WI38 (cell line): ENCODE results near the gene F2RL2.

Experiments
- H3K4me3 ChIP-seq: 2 replicates; pipeline ENCODE4 v1.5.1; 2011; ENCODE audit warnings: low read depth, mild to moderate bottlenecking, control low read depth, low read length
- TF ChIP-seq, protein P1 (sequence below): IDR thresholded peaks from 2 replicates; pipeline ENCODE4 v1.5.1; 2012; ENCODE audit warnings: low read depth, mild to moderate bottlenecking, control low read depth, low read length

F2RL2 gene

GRCh38 chr5:76600716-76601115, 22.5 kb downstream of the F2RL2 start:
- TF ChIP-seq, protein P1, sequence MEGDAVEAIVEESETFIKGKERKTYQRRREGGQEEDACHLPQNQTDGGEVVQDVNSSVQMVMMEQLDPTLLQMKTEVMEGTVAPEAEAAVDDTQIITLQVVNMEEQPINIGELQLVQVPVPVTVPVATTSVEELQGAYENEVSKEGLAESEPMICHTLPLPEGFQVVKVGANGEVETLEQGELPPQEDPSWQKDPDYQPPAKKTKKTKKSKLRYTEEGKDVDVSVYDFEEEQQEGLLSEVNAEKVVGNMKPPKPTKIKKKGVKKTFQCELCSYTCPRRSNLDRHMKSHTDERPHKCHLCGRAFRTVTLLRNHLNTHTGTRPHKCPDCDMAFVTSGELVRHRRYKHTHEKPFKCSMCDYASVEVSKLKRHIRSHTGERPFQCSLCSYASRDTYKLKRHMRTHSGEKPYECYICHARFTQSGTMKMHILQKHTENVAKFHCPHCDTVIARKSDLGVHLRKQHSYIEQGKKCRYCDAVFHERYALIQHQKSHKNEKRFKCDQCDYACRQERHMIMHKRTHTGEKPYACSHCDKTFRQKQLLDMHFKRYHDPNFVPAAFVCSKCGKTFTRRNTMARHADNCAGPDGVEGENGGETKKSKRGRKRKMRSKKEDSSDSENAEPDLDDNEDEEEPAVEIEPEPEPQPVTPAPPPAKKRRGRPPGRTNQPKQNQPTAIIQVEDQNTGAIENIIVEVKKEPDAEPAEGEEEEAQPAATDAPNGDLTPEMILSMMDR: no peak
- H3K4me3 ChIP-seq: no peak overlapping the region

- TF ChIP-seq, protein P1: no peak
- H3K4me3 ChIP-seq: no peak overlapping the region
These were observed 24.7 kb downstream of the F2RL2 start for GRCh38 chr5:76598531-76598930.

GRCh38 chr5:76595755-76596481, 27.3 kb downstream of the F2RL2 start:
- no peak overlapping the region for H3K4me3 ChIP-seq
- TF ChIP-seq, protein P1: no peak

- TF ChIP-seq, protein P1: no peak
- no peak overlapping the region for H3K4me3 ChIP-seq
These were observed 29.1 kb downstream of the F2RL2 start for GRCh38 chr5:76594107-76594506.

DNA sequence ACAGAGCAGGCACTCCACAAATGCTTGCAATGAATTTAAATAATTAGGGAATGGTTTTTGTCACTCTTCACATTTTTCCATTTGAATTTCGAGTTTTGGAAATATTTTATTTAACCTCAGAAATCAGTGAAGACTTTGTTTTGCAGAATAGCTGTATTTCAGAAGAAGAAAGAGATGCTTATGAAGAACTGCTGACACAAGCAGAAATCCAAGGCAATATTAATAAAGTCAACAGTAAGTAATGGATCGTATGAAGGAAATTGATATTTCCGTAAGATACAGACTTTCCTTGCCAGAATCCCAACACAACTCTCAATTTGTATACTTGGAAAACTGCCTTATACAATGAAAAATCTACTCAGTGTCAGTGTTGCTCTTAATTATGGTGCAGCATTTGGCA, 30.5 kb downstream of the F2RL2 start:
- H3K4me3 ChIP-seq: no peak overlapping the region
- TF ChIP-seq, protein P1: no peak

- no peak overlapping the region for H3K4me3 ChIP-seq
- TF ChIP-seq, protein P1: no peak
These were observed 31.8 kb downstream of the F2RL2 start for GRCh38 chr5:76591366-76591765.

DNA sequence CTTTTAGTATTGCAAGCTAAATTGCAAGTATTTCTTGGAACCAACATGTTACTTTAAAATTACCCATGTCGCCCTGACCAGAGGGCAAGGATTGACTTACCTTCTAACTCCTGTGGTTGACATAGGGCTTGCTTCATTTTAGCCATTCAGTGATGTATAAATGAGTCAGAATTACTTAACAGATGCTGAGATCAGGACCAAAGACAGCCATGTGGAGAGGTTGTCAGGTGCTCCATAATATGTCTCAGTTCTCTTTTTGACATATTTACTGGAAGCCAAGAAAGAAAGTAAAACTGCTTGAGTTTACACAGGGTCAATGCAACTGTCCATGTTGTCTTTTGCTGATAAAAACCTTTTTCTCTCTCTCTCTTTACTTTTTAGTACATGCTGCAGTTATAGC, 33.2 kb downstream of the F2RL2 start:
- TF ChIP-seq, protein P1: no peak
- H3K4me3 ChIP-seq: no peak overlapping the region
